ENCODE results near the gene REXO1.

GRCh38 chr19:1775951-1776605 is 72.2 kb downstream of the REXO1 start:
- TF ChIP-seq CTCF (IDR thresholded peaks at IDR 0.05) = no peak
- TF ChIP-seq POLR2AphosphoS5 (IDR thresholded peaks at IDR 0.05) = no peak
